ENCODE results near the gene NSRP1.

NSRP1 gene

GRCh38 chr17:30208214-30208613 is 91.6 kb downstream of the NSRP1 start:
- H3K4me3 ChIP-seq (ENCODE audit: low read depth, low read length) = no peak overlapping the region
- TF ChIP-seq CTCF (IDR thresholded peaks at IDR 0.05; ENCODE audit: insufficient read depth, low read depth, low read length, missing control alignments) = no peak
- peak; percentile 31 for DNase-seq (ENCODE audit: low read depth)

- H3K4me3 ChIP-seq (ENCODE audit: low read depth, low read length) = no peak overlapping the region
- no peak for DNase-seq (ENCODE audit: low read depth)
- no peak for TF ChIP-seq CTCF (IDR thresholded peaks at IDR 0.05; ENCODE audit: insufficient read depth, low read depth, low read length, missing control alignments)
Observed at GRCh38 chr17:30209930-30210329, 93.3 kb downstream of the NSRP1 start.

- DNase-seq (ENCODE audit: low read depth) = peak; percentile 13
- TF ChIP-seq CTCF (IDR thresholded peaks at IDR 0.05; ENCODE audit: insufficient read depth, low read depth, low read length, missing control alignments) = no peak
- H3K4me3 ChIP-seq (ENCODE audit: low read depth, low read length) = no peak overlapping the region
Observed at GRCh38 chr17:30210366-30210765, 93.8 kb downstream of the NSRP1 start.

GRCh38 chr17:30210901-30211300 is 94.3 kb downstream of the NSRP1 start:
- no peak overlapping the region for H3K4me3 ChIP-seq (ENCODE audit: low read depth, low read length)
- TF ChIP-seq CTCF (IDR thresholded peaks at IDR 0.05; ENCODE audit: insufficient read depth, low read depth, low read length, missing control alignments) = no peak
- DNase-seq (ENCODE audit: low read depth) = no peak

- no peak overlapping the region for H3K4me3 ChIP-seq (ENCODE audit: low read depth, low read length)
- no peak for TF ChIP-seq CTCF (IDR thresholded peaks at IDR 0.05; ENCODE audit: insufficient read depth, low read depth, low read length, missing control alignments)
- DNase-seq (ENCODE audit: low read depth) = no peak
Observed at GRCh38 chr17:30211371-30211770, 94.8 kb downstream of the NSRP1 start.

- peak overlapping the region; percentile 1 for H3K4me3 ChIP-seq (ENCODE audit: low read depth, low read length)
- TF ChIP-seq CTCF (IDR thresholded peaks at IDR 0.05; ENCODE audit: insufficient read depth, low read depth, low read length, missing control alignments) = peak; percentile 46
- peak; percentile 88 for DNase-seq (ENCODE audit: low read depth)
Observed at GRCh38 chr17:30212750-30213149, 96.1 kb downstream of the NSRP1 start.

GRCh38 chr17:30217054-30217453 is 100.4 kb downstream of the NSRP1 start:
- TF ChIP-seq CTCF (IDR thresholded peaks at IDR 0.05; ENCODE audit: insufficient read depth, low read depth, low read length, missing control alignments) = no peak
- no peak overlapping the region for H3K4me3 ChIP-seq (ENCODE audit: low read depth, low read length)
- DNase-seq (ENCODE audit: low read depth) = no peak
